GM21526 (cell line): ENCODE results near the gene SBNO1.
"Not testable (repeated sequence)": the region's sequence is repeated elsewhere in the genome, so short reads cannot be mapped to it uniquely, and the experiment has no call there.

Experiments
- ATAC-seq: cut with Tn5 transposase; IDR thresholded peaks from one replicate; pipeline ENCODE4 v1.9.1; 2021; ENCODE audit warnings: moderate library complexity; ENCODE audit not compliant: unreplicated experiment, low FRiP score

The SBNO1 gene

DNA sequence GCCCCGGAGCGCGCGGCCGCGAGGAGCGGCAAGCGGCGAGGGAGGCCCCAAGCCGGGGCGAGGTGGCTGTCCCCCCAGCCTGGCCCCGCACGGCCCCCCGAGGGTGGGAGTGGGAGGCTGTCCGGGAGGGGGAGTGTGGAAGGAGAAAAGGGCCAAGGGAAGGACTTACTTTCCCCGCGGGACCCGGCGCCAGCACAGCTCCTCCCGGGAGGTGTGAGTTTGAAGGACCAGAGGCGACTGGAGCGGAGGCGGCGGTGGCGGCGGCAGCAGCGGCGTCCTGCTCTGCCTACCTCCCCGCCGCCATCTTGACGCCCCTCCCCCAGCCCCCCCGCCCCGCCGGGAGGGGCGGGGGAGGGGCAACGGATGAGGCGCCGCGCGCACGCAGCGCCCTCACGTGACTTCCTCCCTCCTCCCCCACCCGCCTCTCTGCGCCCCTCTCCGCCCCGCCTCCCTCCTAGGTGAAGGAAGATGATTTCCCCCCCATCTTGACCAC lies at the start of gene SBNO1:
TSS of gene SBNO1 (minus strand) at position 316 of the 493 bp plus-strand sequence. CDS start 14,406 bp downstream, outside the sequence.
- ATAC-seq = peak; percentile 31

GRCh38 chr12:123410041-123410412 lies 45.4 kb upstream of the SBNO1 start:
- ATAC-seq = no peak

GRCh38 chr12:123409284-123410040 lies 44.8 kb upstream of the SBNO1 start:
- ATAC-seq = not testable (repeated sequence)

GRCh38 chr12:123408619-123409018 lies 44.0 kb upstream of the SBNO1 start:
- ATAC-seq = not testable (repeated sequence)

DNA sequence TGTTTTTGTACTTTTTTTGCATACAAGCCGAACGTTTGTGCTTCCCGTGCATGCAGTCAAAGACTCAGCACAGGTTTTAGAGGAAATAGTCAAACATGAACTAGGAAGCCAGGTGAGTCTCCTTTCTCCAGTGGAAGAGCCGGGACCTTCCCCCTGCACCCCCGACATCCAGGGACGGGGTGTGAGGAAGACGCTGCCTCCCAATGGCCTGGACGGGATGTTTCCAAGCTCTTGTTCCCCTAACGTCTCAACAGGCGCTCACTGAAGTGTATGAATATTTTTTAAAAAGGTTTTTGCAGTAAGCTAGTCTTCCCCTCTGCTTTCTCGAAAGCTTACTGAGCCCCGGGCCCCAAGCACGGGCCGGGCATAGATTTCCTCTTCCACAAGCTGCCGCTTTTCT lies 43.3 kb upstream of the SBNO1 start:
- ATAC-seq = not testable (repeated sequence)

DNA sequence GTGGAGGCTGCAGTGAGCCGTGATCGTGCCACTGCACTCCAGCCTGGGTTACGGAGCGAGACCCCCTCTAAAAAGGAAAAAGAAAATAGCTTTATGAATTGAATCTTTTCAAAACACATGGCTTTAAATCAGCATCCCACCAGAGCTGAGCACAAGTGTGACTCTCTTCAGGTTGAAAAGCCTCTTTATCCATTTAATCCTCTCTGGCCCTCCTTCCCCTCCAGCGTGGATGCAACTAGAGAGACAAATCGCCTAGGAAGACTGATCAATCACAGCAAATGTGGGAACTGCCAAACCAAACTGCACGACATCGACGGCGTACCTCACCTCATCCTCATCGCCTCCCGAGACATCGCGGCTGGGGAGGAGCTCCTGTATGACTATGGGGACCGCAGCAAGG lies 42.6 kb upstream of the SBNO1 start:
- ATAC-seq = not testable (repeated sequence)

GRCh38 chr12:123404581-123404980 lies 39.9 kb upstream of the SBNO1 start:
- ATAC-seq = no peak

GRCh38 chr12:123401753-123402683 lies 37.4 kb upstream of the SBNO1 start:
- ATAC-seq = no peak

DNA sequence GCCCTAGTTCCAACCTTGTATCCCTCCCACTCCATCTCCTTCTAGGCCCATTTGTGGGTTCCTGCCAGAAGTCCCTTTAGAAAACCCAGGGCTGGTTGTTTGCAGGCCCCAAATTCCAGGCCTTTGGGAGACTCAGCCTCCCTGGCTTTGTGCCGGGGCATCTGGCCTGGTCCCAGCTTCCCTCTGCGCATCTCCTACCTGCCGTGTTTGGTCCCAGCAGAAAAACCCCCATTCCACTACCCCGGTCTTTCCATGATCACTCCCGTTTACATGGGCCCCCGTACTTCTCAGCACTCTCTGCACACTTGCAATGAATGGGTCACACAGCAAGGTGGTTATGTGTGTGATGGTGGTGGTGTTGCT lies 34.6 kb upstream of the SBNO1 start:
- ATAC-seq = no peak

DNA sequence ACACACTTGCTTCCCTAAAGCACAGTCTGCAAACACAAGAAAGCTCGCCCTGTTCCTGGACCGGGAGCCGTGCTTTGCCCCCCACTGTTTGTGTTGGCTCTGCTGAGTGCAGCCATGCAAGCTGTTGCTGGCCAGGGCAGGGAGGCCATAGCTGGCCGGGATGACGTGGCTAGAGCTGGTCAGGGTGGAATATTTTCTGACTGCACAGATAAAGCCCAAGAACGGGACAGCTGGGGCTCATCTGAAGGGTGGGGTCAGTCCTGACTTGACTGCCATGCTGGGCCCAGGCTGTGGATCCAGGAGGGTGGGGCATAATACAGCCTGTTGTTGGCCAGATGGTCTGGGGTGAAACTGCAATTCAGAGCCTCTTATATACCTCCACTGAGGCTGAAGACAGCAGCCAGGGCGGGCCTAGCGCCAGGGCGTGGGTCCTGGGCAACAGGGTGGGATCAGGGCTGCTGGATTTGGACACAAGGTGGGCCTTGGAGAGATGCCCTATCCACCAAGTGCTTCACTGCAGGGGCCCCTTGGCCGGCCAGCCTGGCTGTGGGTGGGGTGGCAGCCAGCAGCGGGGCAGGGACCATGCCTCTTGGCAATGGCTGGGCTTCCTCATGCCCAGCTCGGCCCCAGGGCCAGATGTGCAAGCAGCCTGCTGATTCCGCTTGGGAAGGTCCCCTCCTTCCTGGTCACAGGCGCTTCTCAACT lies 34.1 kb upstream of the SBNO1 start:
- no peak for ATAC-seq

DNA sequence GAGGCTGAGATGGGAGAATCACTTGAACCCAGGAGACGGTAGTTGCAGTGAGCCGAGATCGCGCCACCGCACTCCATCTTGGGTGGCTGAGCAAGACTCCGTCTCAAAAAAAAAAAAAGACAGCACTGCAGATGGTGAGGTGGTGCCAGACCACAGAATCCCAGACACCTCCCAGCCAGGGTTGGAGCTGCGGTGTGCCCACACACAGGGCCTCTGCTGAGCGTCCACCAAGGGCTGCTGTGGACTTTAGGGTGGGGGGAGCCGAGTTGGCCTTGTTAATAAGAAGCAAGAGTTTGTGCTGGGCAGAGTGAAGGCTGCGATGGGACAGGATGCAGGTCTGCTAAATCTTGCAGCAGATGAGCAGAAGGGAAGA lies 33.5 kb upstream of the SBNO1 start:
- ATAC-seq = no peak

GRCh38 chr12:123397400-123397799 lies 32.8 kb upstream of the SBNO1 start:
- ATAC-seq = no peak

GRCh38 chr12:123396954-123397353 lies 32.3 kb upstream of the SBNO1 start:
- ATAC-seq = no peak

GRCh38 chr12:123396543-123396942 lies 31.9 kb upstream of the SBNO1 start:
- no peak for ATAC-seq

DNA sequence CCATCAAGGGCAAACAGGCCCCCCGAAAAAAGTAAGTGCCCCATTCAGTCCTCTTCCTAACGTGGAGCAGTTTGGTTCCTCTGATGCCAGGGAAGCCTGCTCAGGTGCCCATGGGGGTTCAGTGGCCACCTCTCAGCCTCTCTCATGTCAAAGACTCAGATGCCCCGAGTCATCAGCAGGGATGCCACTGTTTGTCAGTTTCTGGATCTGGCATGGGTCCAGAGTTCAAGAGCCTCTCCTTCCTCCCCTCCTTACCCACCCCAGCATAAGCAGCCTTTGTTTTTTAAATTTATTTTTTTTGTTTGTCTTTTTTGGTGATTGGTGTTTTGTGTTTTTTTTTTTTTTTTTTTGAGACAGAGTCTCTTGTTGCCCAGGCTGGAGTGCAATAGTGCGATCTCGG lies 30.6 kb upstream of the SBNO1 start:
- ATAC-seq = no peak

- no peak for ATAC-seq
These were observed 29.1 kb upstream of the SBNO1 start for GRCh38 chr12:123393747-123394146.

DNA sequence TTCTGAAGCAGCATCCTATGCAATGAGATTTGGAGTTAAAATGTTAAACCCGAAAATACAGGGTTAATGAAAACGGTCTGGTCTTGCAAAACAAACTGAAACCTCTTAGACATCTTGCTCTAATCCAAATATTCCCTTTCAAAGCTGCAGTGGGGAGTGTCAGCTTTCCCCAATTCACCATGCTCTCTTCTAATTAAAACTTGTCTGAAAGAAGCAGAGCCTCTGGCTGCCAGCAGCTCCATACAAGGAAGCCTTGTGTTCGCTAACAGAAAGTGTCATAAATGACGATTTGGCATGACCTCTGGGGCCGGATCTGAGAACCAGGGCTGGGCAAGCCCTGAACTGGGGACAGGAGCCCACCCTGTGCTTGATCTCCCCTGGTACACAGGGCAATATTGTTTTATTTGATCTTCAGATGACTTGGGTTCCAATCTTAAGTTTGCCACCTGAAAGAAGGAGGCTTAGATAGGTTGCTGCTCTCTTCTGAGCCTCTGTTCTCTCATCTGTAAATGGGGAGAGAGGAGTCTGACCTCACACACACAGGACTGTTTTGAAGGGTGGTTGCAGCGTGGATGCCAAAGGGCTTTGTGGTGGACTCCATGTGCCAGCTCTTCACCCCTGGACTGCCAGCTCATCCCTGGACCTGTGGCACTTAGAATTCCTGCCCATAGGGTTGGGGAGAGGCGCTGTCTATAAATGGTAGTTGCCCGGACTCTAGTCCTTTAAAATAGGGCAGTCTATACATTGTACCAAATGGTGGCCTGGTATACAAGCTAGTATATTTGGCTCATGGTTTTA lies 27.1 kb upstream of the SBNO1 start:
- no peak for ATAC-seq

- ATAC-seq = no peak
These were observed 26.1 kb upstream of the SBNO1 start for GRCh38 chr12:123390498-123391426.
